Measurements from ENCODE around the gene CFTR. TPM values are rescaled to one million over a fixed set of nuclear protein-coding genes. Genes with fewer than 3 reads are reported as not detected.

Gene CFTR
- total RNA-seq, 1 experiment from 2014 or later = 1.2 TPM

- H3K23me2 ChIP-seq (ENCODE audit: insufficient read length, low read depth, low read length, poor library complexity, severe bottlenecking) = no peaks in the 10 kb centered on the region
- no peak overlapping the region for H3K27ac ChIP-seq (ENCODE audit: insufficient read length, low read depth, low read length)
- no peak overlapping the region for H3K4me2 ChIP-seq (ENCODE audit: insufficient read depth, insufficient read length, low read length)
- H2BK5ac ChIP-seq (ENCODE audit: insufficient read length, low read length) = no peak overlapping the region
- H4K91ac ChIP-seq (ENCODE audit: insufficient read length, low read depth, low read length) = no peak overlapping the region
- H3K9ac ChIP-seq (ENCODE audit: extremely low read depth, insufficient read length, low read length) = no peak overlapping the region
- no peak overlapping the region for H3K18ac ChIP-seq (ENCODE audit: insufficient read length, low read depth, low read length)
- no peak overlapping the region for H3K27ac Mint-ChIP-seq
- no CpG with 5 or more reads among the region's 2 CpGs for WGBS (ENCODE audit: extremely low coverage, insufficient read length, low lambda C conversion rate)
- H3K79me1 ChIP-seq (ENCODE audit: insufficient read depth, low read depth, low read length, poor library complexity, severe bottlenecking) = no peaks in the 10 kb centered on the region
- no peak overlapping the region for H2BK15ac ChIP-seq (ENCODE audit: low read depth, low read length)
- no peaks in the 10 kb centered on the region for H3K4me1 ChIP-seq (ENCODE audit: insufficient read depth, low read length)
- H2AFZ ChIP-seq (ENCODE audit: low read length) = no peak overlapping the region
- no peak overlapping the region for H3K14ac ChIP-seq (ENCODE audit: insufficient read depth, low read length)
- TF ChIP-seq CTCF (conservative IDR thresholded peaks at IDR 0.05) = no peak
- H3K27me3 ChIP-seq (ENCODE audit: insufficient read depth, low read length) = no peaks in the 10 kb centered on the region
- no peak overlapping the region for H2BK20ac ChIP-seq (ENCODE audit: low read depth, low read length, poor library complexity, severe bottlenecking)
- no peak overlapping the region for H4K5ac ChIP-seq (ENCODE audit: insufficient read length, low read depth, low read length)
- H3T11ph ChIP-seq (ENCODE audit: low read length) = no peak overlapping the region
- peaks cover 11 to 12% of the 10 kb centered on the region in 2 experiments for H3K4me1 Mint-ChIP-seq
- H3K9me3 Mint-ChIP-seq = no peaks in the 10 kb centered on the region
- no peaks in the 10 kb centered on the region for H4K20me1 ChIP-seq (ENCODE audit: control insufficient read depth, insufficient read depth, insufficient read length)
- no peaks in the 10 kb centered on the region for H3K36me3 Mint-ChIP-seq (ENCODE audit: insufficient read depth in 1 of 3, low read depth in 3 of 3)
- no peak overlapping the region for H2BK12ac ChIP-seq (ENCODE audit: insufficient read length, low read depth, low read length)
- H4K8ac ChIP-seq (replicated peaks; ENCODE audit: insufficient read length, low read depth, low read length) = no peak overlapping the region
- H3K79me2 ChIP-seq (ENCODE audit: insufficient read depth, low read length) = no peaks in the 10 kb centered on the region
- no peak overlapping the region for H3K56ac ChIP-seq (ENCODE audit: insufficient read length, low read depth, low read length)
- no peak overlapping the region for H3K4me3 Mint-ChIP-seq
- H3K9me3 ChIP-seq (ENCODE audit: control insufficient read depth, low read depth, low read length) = no peaks in the 10 kb centered on the region
- DNase-seq = no peak
- H2AK5ac ChIP-seq (ENCODE audit: insufficient read length, low read length) = no peak overlapping the region
- H3K23ac ChIP-seq (ENCODE audit: insufficient read length, low read depth, low read length) = no peak overlapping the region
- no peak overlapping the region for H3K4ac ChIP-seq (ENCODE audit: low read depth, low read length)
- H3K27me3 Mint-ChIP-seq (ENCODE audit: low read depth) = no peaks in the 10 kb centered on the region
- no peak overlapping the region for H2BK120ac ChIP-seq (ENCODE audit: low read depth, low read length, poor library complexity, severe bottlenecking)
These were observed 31.2 kb upstream of the CFTR start for GRCh38 chr7:117448655-117449054.
